Astrocyte of the spinal cord (primary cell): Measurements from ENCODE around the gene MEIOSIN.
"Not testable (repeated sequence)": the region's sequence is repeated elsewhere in the genome, so short reads cannot be mapped to it uniquely, and the experiment has no call there.

Experiments used
- DNase-seq: peaks from one replicate; pipeline ENCODE4 v3.0.0; 2011; ENCODE audit warnings: low read depth, low spot score
- H3K4me3 ChIP-seq: 2 replicates; pipeline ENCODE4 v1.5.1; 2011; ENCODE audit warnings: low read depth, mild to moderate bottlenecking, low read length, moderate library complexity
- CTCF ChIP-seq: IDR thresholded peaks from 2 replicates; pipeline ENCODE4 v1.5.1; 2012; ENCODE audit warnings: low read depth, mild to moderate bottlenecking, low read length, inconsistent platforms
- in situ Hi-C: cut with HindIII; loops from 2 replicates; pipeline ENCODE4 v1.10.0; 2017; ENCODE audit warnings: low sequenced_read_pairs

MEIOSIN gene

GRCh38 chr19:45713141-45713540 lies 20.1 kb upstream of the MEIOSIN start:
- DNase-seq, result no peak
- no peak overlapping the region for H3K4me3 ChIP-seq
- in situ Hi-C loops, result no loop called here
- TF ChIP-seq CTCF, result no peak

GRCh38 chr19:45715139-45715538 lies 18.1 kb upstream of the MEIOSIN start:
- no peak overlapping the region for H3K4me3 ChIP-seq
- in situ Hi-C loops, result no loop called here
- no peak for DNase-seq
- no peak for TF ChIP-seq CTCF

GRCh38 chr19:45716359-45717130 lies 16.7 kb upstream of the MEIOSIN start:
- H3K4me3 ChIP-seq, result peak overlapping the region; percentile 82
- no peak for TF ChIP-seq CTCF
- in situ Hi-C loops, result no loop called here
- peak; percentile 35 for DNase-seq

GRCh38 chr19:45717131-45717982 lies 15.9 kb upstream of the MEIOSIN start:
- peak; percentile 99 for DNase-seq
- in situ Hi-C loops, result no loop called here
- TF ChIP-seq CTCF, result peak; percentile 20

GRCh38 chr19:45717983-45718650 lies 15.1 kb upstream of the MEIOSIN start:
- peak overlapping the region; percentile 82 for H3K4me3 ChIP-seq
- DNase-seq, result no peak
- TF ChIP-seq CTCF, result no peak
- in situ Hi-C loops, result no loop called here

More at GRCh38 chr19:45717131-45717982, 15.9 kb upstream of the MEIOSIN start:
- H3K4me3 ChIP-seq, result peak overlapping the region; percentile 82

GRCh38 chr19:45720065-45720464 lies 13.2 kb upstream of the MEIOSIN start:
- DNase-seq, H3K4me3 ChIP-seq, in situ Hi-C loops: not testable (repeated sequence)

GRCh38 chr19:45728683-45729082 lies 4.6 kb upstream of the MEIOSIN start:
- DNase-seq, in situ Hi-C loops, H3K4me3 ChIP-seq: not testable (repeated sequence)
